Endothelial cell of umbilical vein (primary cell): ENCODE data around the gene PEX16. TPM values are rescaled to one million over a fixed set of nuclear protein-coding genes. Genes with fewer than 3 reads are reported as not detected.

Experiments used
- BruUV-seq: library from RNA; stranded (reverse); fragments of 400-500 nt; replicated peaks from 2 replicates; lab custom pipeline; 2021; lab: Mats Ljungman, UMichigan
- CTCF ChIA-PET: fragments of 300-600, 350-600 bp; sonication (Branson Sonifier 250); formaldehyde crosslinking; loops from one replicate; lab custom pipeline; 2021; ENCODE audit warnings: antibody characterized with exemption, inconsistent platforms; lab: Charles Lee
- POLR2A ChIA-PET: fragments of 300-600, 350-600 bp; sonication (Branson Sonifier 250); formaldehyde crosslinking; loops from one replicate; lab custom pipeline; 2021; ENCODE audit warnings: antibody characterized with exemption, inconsistent platforms; lab: Charles Lee
- DNase-seq: peaks from one replicate; pipeline ENCODE4 v3.0.0-alpha.2; 2011; ENCODE audit warnings: low read depth, low spot score
- FAIRE-seq: peaks from 2 replicates; lab custom pipeline; 2011; peaks lifted over from hg19 to GRCh38; lab: Jason Lieb, UNC
- H2AFZ ChIP-seq: 2 replicates; pipeline ENCODE4 v1.6.0; 2012; ENCODE audit warnings: low read depth, low read length, control low read depth, inconsistent platforms
- H3K27ac ChIP-seq: 2 replicates; pipeline ENCODE4 v1.5.1; 2011; ENCODE audit warnings: low read depth, mild to moderate bottlenecking, control low read depth, low read length, moderate library complexity; ENCODE audit not compliant: insufficient read depth
- H3K27me3 ChIP-seq, 2 experiments: 2 replicates each; pipeline versions ENCODE4 v1.6.0 to v1.6.1; 2011; ENCODE audit warnings: low read length in 2 of 2, mixed read lengths in 1 of 2; ENCODE audit not compliant: control insufficient read depth in 2 of 2, insufficient read depth in 2 of 2
- H3K36me3 ChIP-seq, 2 experiments: 2 replicates in 1 of 2; 3 replicates in 1 of 2; pipeline ENCODE4 v1.5.1; 2011; ENCODE audit warnings: low read length in 2 of 2, mild to moderate bottlenecking in 1 of 2, moderate library complexity in 1 of 2; ENCODE audit not compliant: control insufficient read depth in 2 of 2, insufficient read depth in 2 of 2; ENCODE audit errors: extremely low read depth in 1 of 2
- H3K4me1 ChIP-seq: 3 replicates; pipeline ENCODE4 v1.5.1; 2011; ENCODE audit warnings: mild to moderate bottlenecking, low read length; ENCODE audit not compliant: control insufficient read depth, insufficient read depth; ENCODE audit errors: extremely low read depth
- H3K4me2 ChIP-seq: 2 replicates; pipeline ENCODE4 v1.6.1; 2011; ENCODE audit warnings: low read length, control low read depth, mixed read lengths; ENCODE audit not compliant: insufficient read depth
- H3K4me3 ChIP-seq, 3 experiments: fragments of 200-600 bp in 1 of 3; sonication (generic), shearing (Covaris generic) in 1 of 3; replicated peaks in 1 of 3; 2 replicates each; pipeline ENCODE4 v1.5.1; 2011 to 2016; ENCODE audit warnings: control low read depth in 3 of 3, low read length in 3 of 3, mild to moderate bottlenecking in 2 of 3, inconsistent platforms in 1 of 3, low read depth in 1 of 3, moderate library complexity in 1 of 3; ENCODE audit not compliant: insufficient read depth in 1 of 3
- H3K79me2 ChIP-seq: 2 replicates; pipeline ENCODE4 v1.6.0; 2012; ENCODE audit warnings: low read length, inconsistent platforms; ENCODE audit not compliant: control insufficient read depth, insufficient read depth
- H3K9ac ChIP-seq: replicated peaks from 2 replicates; pipeline ENCODE3; 2011; ENCODE audit warnings: low read length, control low read depth; ENCODE audit not compliant: insufficient read depth; ENCODE audit errors: extremely low read depth
- H3K9me1 ChIP-seq: replicated peaks from 3 replicates; pipeline ENCODE4 v1.6.0; 2011; ENCODE audit warnings: mild to moderate bottlenecking, low read length; ENCODE audit not compliant: control insufficient read depth, insufficient read depth; ENCODE audit errors: extremely low read depth
- H3K9me3 ChIP-seq: replicated peaks from 2 replicates; pipeline ENCODE4 v1.5.1; 2012; ENCODE audit warnings: low read length, inconsistent platforms; ENCODE audit not compliant: control insufficient read depth, insufficient read depth
- H4K20me1 ChIP-seq: replicated peaks from 2 replicates; pipeline ENCODE3; 2011; ENCODE audit warnings: mild to moderate bottlenecking, low read length; ENCODE audit not compliant: control insufficient read depth, insufficient read depth; ENCODE audit errors: extremely low read depth
- EZH2 ChIP-seq: IDR thresholded peaks from 2 replicates; pipeline ENCODE4 v1.6.1; 2012; ENCODE audit warnings: borderline replicate concordance, low read depth, mild to moderate bottlenecking, moderate library complexity, low read length, inconsistent platforms; ENCODE audit not compliant: severe bottlenecking
- FOS ChIP-seq: IDR thresholded peaks from 2 replicates; pipeline ENCODE4 v1.6.1; 2011; ENCODE audit warnings: mild to moderate bottlenecking, low read length, moderate library complexity, borderline replicate concordance; ENCODE audit not compliant: insufficient read depth
- GATA2 ChIP-seq: IDR thresholded peaks from 2 replicates; pipeline ENCODE4 v1.7.0; 2011; ENCODE audit warnings: low read depth, mild to moderate bottlenecking, moderate library complexity, mixed read lengths, low read length; ENCODE audit not compliant: insufficient read length, insufficient read depth
- JUN ChIP-seq: IDR thresholded peaks from 2 replicates; pipeline ENCODE4 v1.6.1; 2011; ENCODE audit warnings: borderline replicate concordance, low read depth; ENCODE audit not compliant: insufficient read length, insufficient read depth
- MYC ChIP-seq: IDR thresholded peaks from one replicate; pipeline ENCODE4 v1.6.1; 2011; ENCODE audit warnings: mild to moderate bottlenecking, low read depth, low read length
- POLR2A ChIP-seq: IDR thresholded peaks from 2 replicates; pipeline ENCODE4 v1.6.1; 2012; ENCODE audit warnings: low read depth, mild to moderate bottlenecking, control low read depth, low read length
- POLR2AphosphoS5 ChIP-seq: IDR thresholded peaks from 2 replicates; pipeline ENCODE4 v1.6.1; 2012; ENCODE audit warnings: low read depth, mild to moderate bottlenecking, control low read depth, low read length, moderate library complexity; ENCODE audit not compliant: insufficient read depth
- dilution Hi-C: fragments of 300-500 bp; cut with MboI; formaldehyde crosslinking; loops from one replicate; pipeline ENCODE4 v1.15.0; 2019; ENCODE audit warnings: low sequenced_read_pairs; ENCODE audit not compliant: extremely low pct_ligation_motif_present
- intact Hi-C: fragments of 100-400 bp; cut with micrococcal nuclease; formaldehyde crosslinking; loops from one replicate; pipeline ENCODE4 v1.10.0; 2022
- polyA plus RNA-seq, 4 experiments: library from polyadenylated mRNA; depleted of rRNA in 3 of 4; stranded (reverse) in 3 of 4; unstranded in 1 of 4; fragments of >200 nt; gene quantifications; 2 replicates each; pipeline versions ENCODE4 v1.2.1 to v1.2.3, GENCODE V29; 2011 to 2012; ENCODE audit warnings: missing spikeins in 1 of 4
- total RNA-seq: library from RNA; stranded (reverse); gene quantifications from 2 replicates; pipeline ENCODE4 v1.2.3, GENCODE V29; 2021
- TF ChIP-seq, protein P1 (sequence below), 2 donors: IDR thresholded peaks; 1 replicate in 1 of 2; 2 replicates in 1 of 2; pipeline ENCODE4 v1.5.1; 2011; ENCODE audit warnings: low read length in 2 of 2, mild to moderate bottlenecking in 2 of 2, moderate library complexity in 2 of 2, control low read depth in 1 of 2, inconsistent platforms in 1 of 2, low read depth in 1 of 2; ENCODE audit not compliant: insufficient read depth in 1 of 2; ENCODE audit errors: extremely low read depth in 1 of 2
- TF ChIP-seq, protein P2 (sequence below): IDR thresholded peaks from 2 replicates; pipeline ENCODE4 v1.6.1; 2011; ENCODE audit not compliant: insufficient read depth, insufficient read length

The PEX16 gene
- total and polyA plus RNA-seq, 2 donors (not counting 3 experiments of a cell fraction or from before 2014, with no cell fraction given): 27.4 to 32.2 TPM

- Histone ChIP-seq H3K9ac (no peak overlapping the region), H3K4me3 (no peak overlapping the region), H3K9me1 (no peaks in the 10 kb centered on the region), H3K36me3 (no peaks in the 10 kb centered on the region), H3K27ac (no peak overlapping the region), H2AFZ (no peak overlapping the region), H3K4me2 (no peak overlapping the region), H4K20me1 (no peaks in the 10 kb centered on the region), H3K9me3 (no peaks in the 10 kb centered on the region), H3K4me1 (peaks cover 10% of the 10 kb centered on the region), H3K27me3 (peaks cover 4 to 9% of the 10 kb centered on the region in 2 experiments), H3K79me2 (no peaks in the 10 kb centered on the region)
- POLR2A ChIA-PET: no interaction called here
- DNase-seq (no peak), FAIRE-seq (no peak)
- CTCF ChIA-PET: no interaction called here
- dilution Hi-C loops: no loop called here
- intact Hi-C loops: no loop called here
- TF ChIP-seq, protein P1, sequence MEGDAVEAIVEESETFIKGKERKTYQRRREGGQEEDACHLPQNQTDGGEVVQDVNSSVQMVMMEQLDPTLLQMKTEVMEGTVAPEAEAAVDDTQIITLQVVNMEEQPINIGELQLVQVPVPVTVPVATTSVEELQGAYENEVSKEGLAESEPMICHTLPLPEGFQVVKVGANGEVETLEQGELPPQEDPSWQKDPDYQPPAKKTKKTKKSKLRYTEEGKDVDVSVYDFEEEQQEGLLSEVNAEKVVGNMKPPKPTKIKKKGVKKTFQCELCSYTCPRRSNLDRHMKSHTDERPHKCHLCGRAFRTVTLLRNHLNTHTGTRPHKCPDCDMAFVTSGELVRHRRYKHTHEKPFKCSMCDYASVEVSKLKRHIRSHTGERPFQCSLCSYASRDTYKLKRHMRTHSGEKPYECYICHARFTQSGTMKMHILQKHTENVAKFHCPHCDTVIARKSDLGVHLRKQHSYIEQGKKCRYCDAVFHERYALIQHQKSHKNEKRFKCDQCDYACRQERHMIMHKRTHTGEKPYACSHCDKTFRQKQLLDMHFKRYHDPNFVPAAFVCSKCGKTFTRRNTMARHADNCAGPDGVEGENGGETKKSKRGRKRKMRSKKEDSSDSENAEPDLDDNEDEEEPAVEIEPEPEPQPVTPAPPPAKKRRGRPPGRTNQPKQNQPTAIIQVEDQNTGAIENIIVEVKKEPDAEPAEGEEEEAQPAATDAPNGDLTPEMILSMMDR (IDR thresholded peaks at IDR 0.05; ENCODE audit: extremely low read depth in 1 of 2, insufficient read depth in 1 of 2, low read depth in 1 of 2, low read length in 2 of 2): no peak
- TF ChIP-seq FOS (no peak), MYC (no peak), POLR2A (no peak), GATA2 (no peak), POLR2AphosphoS5 (no peak), EZH2 (no peak), JUN (no peak)
- TF ChIP-seq, protein P2, sequence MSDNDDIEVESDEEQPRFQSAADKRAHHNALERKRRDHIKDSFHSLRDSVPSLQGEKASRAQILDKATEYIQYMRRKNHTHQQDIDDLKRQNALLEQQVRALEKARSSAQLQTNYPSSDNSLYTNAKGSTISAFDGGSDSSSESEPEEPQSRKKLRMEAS: no peak
- BruUV-seq: no TSS peak
Observed at GRCh38 chr11:45901626-45902025, 16.1 kb downstream of the PEX16 start.
